Fibroblast of the aortic adventitia (primary cell): ENCODE results near the gene FSTL4. TPM values are rescaled to one million over a fixed set of nuclear protein-coding genes. Genes with fewer than 3 reads are reported as not detected.

ENCODE experiments used
- DNase-seq: peaks from one replicate; pipeline ENCODE4 v3.0.0-alpha.2; 2010; ENCODE audit warnings: low read depth
- H3K4me3 ChIP-seq: 2 replicates; pipeline ENCODE4 v1.5.1; 2011; ENCODE audit warnings: low read depth, mild to moderate bottlenecking, control low read depth, low read length, moderate library complexity
- CTCF ChIP-seq: IDR thresholded peaks from 2 replicates; pipeline ENCODE4 v1.5.1; 2011; ENCODE audit warnings: mild to moderate bottlenecking, low read length, control low read depth, inconsistent platforms; ENCODE audit not compliant: insufficient read depth
- total RNA-seq: library from RNA; depleted of rRNA; stranded (reverse); fragments of >200 nt; gene quantifications from 2 replicates; pipeline ENCODE4 v1.2.3, GENCODE V29; 2012; ENCODE audit warnings: low replicate concordance

The FSTL4 gene
- total RNA-seq, 1 donor: not detected

GRCh38 chr5:133564921-133565565, 47.3 kb downstream of the FSTL4 start:
- DNase-seq: no peak
- no peak for TF ChIP-seq CTCF
- no peak overlapping the region for H3K4me3 ChIP-seq

GRCh38 chr5:133562554-133562953, 49.8 kb downstream of the FSTL4 start:
- no peak for TF ChIP-seq CTCF
- no peak overlapping the region for H3K4me3 ChIP-seq
- DNase-seq: no peak

- no peak for TF ChIP-seq CTCF
- no peak overlapping the region for H3K4me3 ChIP-seq
- DNase-seq: no peak
Measured at GRCh38 chr5:133559960-133560359, 52.4 kb downstream of the FSTL4 start.

- no peak overlapping the region for H3K4me3 ChIP-seq
- no peak for TF ChIP-seq CTCF
- DNase-seq: no peak
Measured at GRCh38 chr5:133556551-133556950, 55.8 kb downstream of the FSTL4 start.

GRCh38 chr5:133554279-133554678, 58.1 kb downstream of the FSTL4 start:
- TF ChIP-seq CTCF: no peak
- H3K4me3 ChIP-seq: no peak overlapping the region
- no peak for DNase-seq

- peak; percentile 73 for TF ChIP-seq CTCF
- peak; percentile 50 for DNase-seq
- H3K4me3 ChIP-seq: no peak overlapping the region
Measured at GRCh38 chr5:133552925-133553525, 59.3 kb downstream of the FSTL4 start.

- H3K4me3 ChIP-seq: no peak overlapping the region
- DNase-seq: no peak
- TF ChIP-seq CTCF: no peak
Measured at GRCh38 chr5:133546500-133546899, 65.8 kb downstream of the FSTL4 start.
